Endothelial cell of umbilical vein (primary cell): ENCODE measurements around the gene PARD3B. TPM values are rescaled to one million over a fixed set of nuclear protein-coding genes. Genes with fewer than 3 reads are reported as not detected.

Experiments
- BruUV-seq: library from RNA; stranded (reverse); fragments of 400-500 nt; replicated peaks from 2 replicates; lab custom pipeline; 2021; lab: Mats Ljungman, UMichigan
- CTCF ChIA-PET: fragments of 300-600, 350-600 bp; sonication (Branson Sonifier 250); formaldehyde crosslinking; loops from one replicate; lab custom pipeline; 2021; ENCODE audit warnings: antibody characterized with exemption, inconsistent platforms; lab: Charles Lee
- POLR2A ChIA-PET: fragments of 300-600, 350-600 bp; sonication (Branson Sonifier 250); formaldehyde crosslinking; loops from one replicate; lab custom pipeline; 2021; ENCODE audit warnings: antibody characterized with exemption, inconsistent platforms; lab: Charles Lee
- DNase-seq: peaks from one replicate; pipeline ENCODE4 v3.0.0-alpha.2; 2011; ENCODE audit warnings: low read depth, low spot score
- FAIRE-seq: peaks from 2 replicates; lab custom pipeline; 2011; peaks lifted over from hg19 to GRCh38; lab: Jason Lieb, UNC
- H2AFZ ChIP-seq: 2 replicates; pipeline ENCODE4 v1.6.0; 2012; ENCODE audit warnings: low read depth, low read length, control low read depth, inconsistent platforms
- H3K27ac ChIP-seq: 2 replicates; pipeline ENCODE4 v1.5.1; 2011; ENCODE audit warnings: low read depth, mild to moderate bottlenecking, control low read depth, low read length, moderate library complexity; ENCODE audit not compliant: insufficient read depth
- H3K27me3 ChIP-seq, 2 experiments: 2 replicates each; pipeline versions ENCODE4 v1.6.0 to v1.6.1; 2011; ENCODE audit warnings: low read length in 2 of 2, mixed read lengths in 1 of 2; ENCODE audit not compliant: control insufficient read depth in 2 of 2, insufficient read depth in 2 of 2
- H3K36me3 ChIP-seq, 2 experiments: 2 replicates in 1 of 2; 3 replicates in 1 of 2; pipeline ENCODE4 v1.5.1; 2011; ENCODE audit warnings: low read length in 2 of 2, mild to moderate bottlenecking in 1 of 2, moderate library complexity in 1 of 2; ENCODE audit not compliant: control insufficient read depth in 2 of 2, insufficient read depth in 2 of 2; ENCODE audit errors: extremely low read depth in 1 of 2
- H3K4me1 ChIP-seq: 3 replicates; pipeline ENCODE4 v1.5.1; 2011; ENCODE audit warnings: mild to moderate bottlenecking, low read length; ENCODE audit not compliant: control insufficient read depth, insufficient read depth; ENCODE audit errors: extremely low read depth
- H3K4me2 ChIP-seq: 2 replicates; pipeline ENCODE4 v1.6.1; 2011; ENCODE audit warnings: low read length, control low read depth, mixed read lengths; ENCODE audit not compliant: insufficient read depth
- H3K4me3 ChIP-seq, 3 experiments: fragments of 200-600 bp in 1 of 3; sonication (generic), shearing (Covaris generic) in 1 of 3; replicated peaks in 1 of 3; 2 replicates each; pipeline ENCODE4 v1.5.1; 2011 to 2016; ENCODE audit warnings: control low read depth in 3 of 3, low read length in 3 of 3, mild to moderate bottlenecking in 2 of 3, inconsistent platforms in 1 of 3, low read depth in 1 of 3, moderate library complexity in 1 of 3; ENCODE audit not compliant: insufficient read depth in 1 of 3
- H3K79me2 ChIP-seq: 2 replicates; pipeline ENCODE4 v1.6.0; 2012; ENCODE audit warnings: low read length, inconsistent platforms; ENCODE audit not compliant: control insufficient read depth, insufficient read depth
- H3K9ac ChIP-seq: replicated peaks from 2 replicates; pipeline ENCODE3; 2011; ENCODE audit warnings: low read length, control low read depth; ENCODE audit not compliant: insufficient read depth; ENCODE audit errors: extremely low read depth
- H3K9me1 ChIP-seq: replicated peaks from 3 replicates; pipeline ENCODE4 v1.6.0; 2011; ENCODE audit warnings: mild to moderate bottlenecking, low read length; ENCODE audit not compliant: control insufficient read depth, insufficient read depth; ENCODE audit errors: extremely low read depth
- H3K9me3 ChIP-seq: replicated peaks from 2 replicates; pipeline ENCODE4 v1.5.1; 2012; ENCODE audit warnings: low read length, inconsistent platforms; ENCODE audit not compliant: control insufficient read depth, insufficient read depth
- H4K20me1 ChIP-seq: replicated peaks from 2 replicates; pipeline ENCODE3; 2011; ENCODE audit warnings: mild to moderate bottlenecking, low read length; ENCODE audit not compliant: control insufficient read depth, insufficient read depth; ENCODE audit errors: extremely low read depth
- EZH2 ChIP-seq: IDR thresholded peaks from 2 replicates; pipeline ENCODE4 v1.6.1; 2012; ENCODE audit warnings: borderline replicate concordance, low read depth, mild to moderate bottlenecking, moderate library complexity, low read length, inconsistent platforms; ENCODE audit not compliant: severe bottlenecking
- FOS ChIP-seq: IDR thresholded peaks from 2 replicates; pipeline ENCODE4 v1.6.1; 2011; ENCODE audit warnings: mild to moderate bottlenecking, low read length, moderate library complexity, borderline replicate concordance; ENCODE audit not compliant: insufficient read depth
- GATA2 ChIP-seq: IDR thresholded peaks from 2 replicates; pipeline ENCODE4 v1.7.0; 2011; ENCODE audit warnings: low read depth, mild to moderate bottlenecking, moderate library complexity, mixed read lengths, low read length; ENCODE audit not compliant: insufficient read length, insufficient read depth
- MYC ChIP-seq: IDR thresholded peaks from one replicate; pipeline ENCODE4 v1.6.1; 2011; ENCODE audit warnings: mild to moderate bottlenecking, low read depth, low read length
- POLR2A ChIP-seq: IDR thresholded peaks from 2 replicates; pipeline ENCODE4 v1.6.1; 2012; ENCODE audit warnings: low read depth, mild to moderate bottlenecking, control low read depth, low read length
- POLR2AphosphoS5 ChIP-seq: IDR thresholded peaks from 2 replicates; pipeline ENCODE4 v1.6.1; 2012; ENCODE audit warnings: low read depth, mild to moderate bottlenecking, control low read depth, low read length, moderate library complexity; ENCODE audit not compliant: insufficient read depth
- dilution Hi-C: fragments of 300-500 bp; cut with MboI; formaldehyde crosslinking; loops from one replicate; pipeline ENCODE4 v1.15.0; 2019; ENCODE audit warnings: low sequenced_read_pairs; ENCODE audit not compliant: extremely low pct_ligation_motif_present
- intact Hi-C: fragments of 100-400 bp; cut with micrococcal nuclease; formaldehyde crosslinking; loops from one replicate; pipeline ENCODE4 v1.10.0; 2022
- polyA plus RNA-seq, 4 experiments: library from polyadenylated mRNA; depleted of rRNA in 3 of 4; stranded (reverse) in 3 of 4; unstranded in 1 of 4; fragments of >200 nt; gene quantifications; 2 replicates each; pipeline versions ENCODE4 v1.2.1 to v1.2.3, GENCODE V29; 2011 to 2012; ENCODE audit warnings: missing spikeins in 1 of 4
- total RNA-seq: library from RNA; stranded (reverse); gene quantifications from 2 replicates; pipeline ENCODE4 v1.2.3, GENCODE V29; 2021
- TF ChIP-seq, protein P1 (sequence below): IDR thresholded peaks from 2 replicates; pipeline ENCODE4 v1.6.1; 2011; ENCODE audit not compliant: insufficient read depth, insufficient read length
- TF ChIP-seq, protein P2 (sequence below), 2 donors: IDR thresholded peaks; 1 replicate in 1 of 2; 2 replicates in 1 of 2; pipeline ENCODE4 v1.5.1; 2011; ENCODE audit warnings: low read length in 2 of 2, mild to moderate bottlenecking in 2 of 2, moderate library complexity in 2 of 2, control low read depth in 1 of 2, inconsistent platforms in 1 of 2, low read depth in 1 of 2; ENCODE audit not compliant: insufficient read depth in 1 of 2; ENCODE audit errors: extremely low read depth in 1 of 2

Gene PARD3B
- total and polyA plus RNA-seq, 2 donors (not counting 3 experiments of a cell fraction or from before 2014, with no cell fraction given), result 2.2 to 30.9 TPM

DNA sequence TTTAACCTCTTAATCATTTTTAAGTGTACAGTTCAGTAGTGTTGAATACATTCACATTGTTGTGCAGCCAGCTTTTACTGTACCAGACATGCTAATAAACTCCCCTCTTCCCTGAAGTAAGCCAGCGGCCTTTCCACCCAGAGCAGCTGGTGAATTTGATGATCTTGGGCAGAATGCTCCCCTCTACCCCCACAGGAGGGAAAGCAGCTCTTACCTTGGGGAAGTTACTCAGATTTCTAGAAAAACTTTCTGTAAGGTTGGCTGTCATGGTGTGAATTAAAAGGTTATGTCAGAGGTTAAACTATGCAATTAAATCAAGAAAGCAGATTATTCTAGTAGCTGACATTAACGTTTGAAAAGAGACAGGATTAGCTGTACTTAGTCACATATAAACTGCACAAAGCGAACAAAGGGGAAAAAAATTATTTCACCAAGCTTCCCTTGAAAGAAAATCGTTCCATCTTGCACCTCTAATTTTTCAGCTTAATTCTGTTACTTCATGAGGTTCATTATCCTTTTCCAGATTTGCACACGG lies 738.5 kb downstream of the PARD3B start:
- no peak overlapping the region for H3K4me2 ChIP-seq
- ChIA-PET POLR2A (no interaction called here), CTCF (no interaction called here)
- no peak overlapping the region for H2AFZ ChIP-seq
- no peaks in the 10 kb centered on the region for H3K9me1 ChIP-seq
- no peak overlapping the region for H3K27ac ChIP-seq
- no peak overlapping the region for H3K9ac ChIP-seq
- no peaks in the 10 kb centered on the region for H3K36me3 ChIP-seq
- intact Hi-C loops, result no loop called here
- H3K4me1 ChIP-seq, result no peaks in the 10 kb centered on the region
- no peaks in the 10 kb centered on the region for H3K9me3 ChIP-seq
- no peaks in the 10 kb centered on the region for H3K27me3 ChIP-seq
- dilution Hi-C loops, result no loop called here
- no peak for TF ChIP-seq POLR2AphosphoS5
- TF ChIP-seq GATA2, result no peak
- TF ChIP-seq EZH2, result no peak
- TF ChIP-seq, protein P1, sequence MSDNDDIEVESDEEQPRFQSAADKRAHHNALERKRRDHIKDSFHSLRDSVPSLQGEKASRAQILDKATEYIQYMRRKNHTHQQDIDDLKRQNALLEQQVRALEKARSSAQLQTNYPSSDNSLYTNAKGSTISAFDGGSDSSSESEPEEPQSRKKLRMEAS, result no peak
- TF ChIP-seq POLR2A, result no peak
- TF ChIP-seq MYC, result no peak
- TF ChIP-seq, protein P2, sequence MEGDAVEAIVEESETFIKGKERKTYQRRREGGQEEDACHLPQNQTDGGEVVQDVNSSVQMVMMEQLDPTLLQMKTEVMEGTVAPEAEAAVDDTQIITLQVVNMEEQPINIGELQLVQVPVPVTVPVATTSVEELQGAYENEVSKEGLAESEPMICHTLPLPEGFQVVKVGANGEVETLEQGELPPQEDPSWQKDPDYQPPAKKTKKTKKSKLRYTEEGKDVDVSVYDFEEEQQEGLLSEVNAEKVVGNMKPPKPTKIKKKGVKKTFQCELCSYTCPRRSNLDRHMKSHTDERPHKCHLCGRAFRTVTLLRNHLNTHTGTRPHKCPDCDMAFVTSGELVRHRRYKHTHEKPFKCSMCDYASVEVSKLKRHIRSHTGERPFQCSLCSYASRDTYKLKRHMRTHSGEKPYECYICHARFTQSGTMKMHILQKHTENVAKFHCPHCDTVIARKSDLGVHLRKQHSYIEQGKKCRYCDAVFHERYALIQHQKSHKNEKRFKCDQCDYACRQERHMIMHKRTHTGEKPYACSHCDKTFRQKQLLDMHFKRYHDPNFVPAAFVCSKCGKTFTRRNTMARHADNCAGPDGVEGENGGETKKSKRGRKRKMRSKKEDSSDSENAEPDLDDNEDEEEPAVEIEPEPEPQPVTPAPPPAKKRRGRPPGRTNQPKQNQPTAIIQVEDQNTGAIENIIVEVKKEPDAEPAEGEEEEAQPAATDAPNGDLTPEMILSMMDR (IDR thresholded peaks at IDR 0.05; ENCODE audit: extremely low read depth in 1 of 2, insufficient read depth in 1 of 2, low read depth in 1 of 2, low read length in 2 of 2), result no peak
- no peak for TF ChIP-seq FOS
- FAIRE-seq (no peak), DNase-seq (no peak)
- no TSS peak for BruUV-seq
- no peaks in the 10 kb centered on the region for H3K79me2 ChIP-seq
- H3K4me3 ChIP-seq, result no peak overlapping the region
- no peaks in the 10 kb centered on the region for H4K20me1 ChIP-seq
